WERI-Rb-1 (cell line): ENCODE results near the gene DGAT2.
"Not testable (repeated sequence)": the region's sequence is repeated elsewhere in the genome, so short reads cannot be mapped to it uniquely, and the experiment has no call there.

Source experiments
- DNase-seq: peaks from one replicate; pipeline ENCODE4 v3.0.0-alpha.2; 2020
- H3K27ac ChIP-seq: fragments of 250-450 bp; sonication (Bioruptor Pico); 2 replicates; pipeline ENCODE4 v1.5.1; 2020; ENCODE audit warnings: mild to moderate bottlenecking, moderate library complexity
- H3K27me3 ChIP-seq: fragments of 250-450 bp; sonication (Bioruptor Pico); 2 replicates; pipeline ENCODE4 v1.5.1; 2021; ENCODE audit warnings: mild to moderate bottlenecking, low read depth, moderate library complexity; ENCODE audit not compliant: insufficient read depth, severe bottlenecking
- H3K36me3 ChIP-seq: fragments of 250-450 bp; sonication (Bioruptor Pico); 2 replicates; pipeline ENCODE4 v1.5.1; 2020; ENCODE audit warnings: mild to moderate bottlenecking, moderate library complexity
- H3K4me3 ChIP-seq: 2 replicates; pipeline ENCODE4 v1.5.1; 2011; ENCODE audit warnings: low read depth, mild to moderate bottlenecking, control low read depth, low read length
- H3K9me3 ChIP-seq: fragments of 250-450 bp; sonication (Bioruptor Pico); 2 replicates; pipeline ENCODE4 v1.5.1; 2021; ENCODE audit warnings: mild to moderate bottlenecking, moderate library complexity; ENCODE audit not compliant: severe bottlenecking
- TF ChIP-seq, protein P1 (sequence below): IDR thresholded peaks from 2 replicates; pipeline ENCODE4 v1.5.1; 2011; ENCODE audit warnings: low read depth, mild to moderate bottlenecking, control low read depth, inconsistent platforms, low read length

DGAT2 gene

DNA sequence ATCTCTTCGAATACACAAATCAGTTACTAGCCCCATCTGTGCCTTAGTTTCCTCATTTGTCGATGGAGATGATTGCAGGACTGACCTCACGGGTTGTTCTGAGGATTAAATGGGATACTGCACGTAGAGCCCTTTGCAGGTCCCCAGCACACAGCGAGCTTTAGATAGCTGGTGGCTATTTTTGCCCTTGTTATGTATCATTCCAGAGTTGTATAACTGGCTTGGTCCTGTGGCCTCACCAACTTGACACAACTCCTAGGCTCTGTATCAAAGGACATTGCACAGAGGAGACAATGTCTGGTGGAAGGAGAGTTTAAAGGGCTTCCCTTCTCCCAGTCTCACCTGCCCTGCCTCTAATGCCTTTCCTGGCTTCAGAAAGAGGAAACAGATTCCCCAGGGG is 22.8 kb upstream of the DGAT2 start:
- Histone ChIP-seq H3K27ac (no peak overlapping the region), H3K27me3 (no peaks in the 10 kb centered on the region), H3K9me3 (no peaks in the 10 kb centered on the region), H3K36me3 (no peaks in the 10 kb centered on the region), H3K4me3 (no peak overlapping the region)
- no peak for DNase-seq
- TF ChIP-seq, protein P1, sequence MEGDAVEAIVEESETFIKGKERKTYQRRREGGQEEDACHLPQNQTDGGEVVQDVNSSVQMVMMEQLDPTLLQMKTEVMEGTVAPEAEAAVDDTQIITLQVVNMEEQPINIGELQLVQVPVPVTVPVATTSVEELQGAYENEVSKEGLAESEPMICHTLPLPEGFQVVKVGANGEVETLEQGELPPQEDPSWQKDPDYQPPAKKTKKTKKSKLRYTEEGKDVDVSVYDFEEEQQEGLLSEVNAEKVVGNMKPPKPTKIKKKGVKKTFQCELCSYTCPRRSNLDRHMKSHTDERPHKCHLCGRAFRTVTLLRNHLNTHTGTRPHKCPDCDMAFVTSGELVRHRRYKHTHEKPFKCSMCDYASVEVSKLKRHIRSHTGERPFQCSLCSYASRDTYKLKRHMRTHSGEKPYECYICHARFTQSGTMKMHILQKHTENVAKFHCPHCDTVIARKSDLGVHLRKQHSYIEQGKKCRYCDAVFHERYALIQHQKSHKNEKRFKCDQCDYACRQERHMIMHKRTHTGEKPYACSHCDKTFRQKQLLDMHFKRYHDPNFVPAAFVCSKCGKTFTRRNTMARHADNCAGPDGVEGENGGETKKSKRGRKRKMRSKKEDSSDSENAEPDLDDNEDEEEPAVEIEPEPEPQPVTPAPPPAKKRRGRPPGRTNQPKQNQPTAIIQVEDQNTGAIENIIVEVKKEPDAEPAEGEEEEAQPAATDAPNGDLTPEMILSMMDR: no peak

DNA sequence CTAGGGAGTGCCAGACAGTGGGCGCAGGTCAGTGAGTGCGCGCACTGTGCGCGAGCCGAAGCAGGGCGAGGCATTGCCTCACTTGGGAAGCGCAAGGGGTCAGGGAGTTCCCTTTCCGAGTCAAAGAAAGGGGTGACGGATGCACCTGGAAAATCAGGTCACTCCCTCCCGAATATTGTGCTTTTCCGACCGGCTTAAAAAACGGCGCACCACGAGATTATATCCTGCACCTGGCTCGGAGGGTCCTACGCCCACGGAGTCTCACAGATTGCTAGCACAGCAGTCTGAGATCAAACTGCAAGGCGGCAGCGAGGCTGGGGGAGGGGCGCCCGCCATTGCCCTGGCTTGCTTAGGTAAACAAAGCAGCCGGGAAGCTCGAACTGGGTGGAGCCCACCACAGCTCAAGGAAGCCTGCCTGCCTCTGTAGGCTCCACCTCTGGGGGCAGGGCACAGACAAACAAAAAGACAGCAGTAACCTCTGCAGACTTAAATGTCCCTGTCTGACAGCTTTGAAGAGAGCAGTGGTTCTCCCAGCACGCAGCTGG is 19.8 kb upstream of the DGAT2 start:
- H3K4me3 ChIP-seq, H3K9me3 ChIP-seq: not testable (repeated sequence)

DNA sequence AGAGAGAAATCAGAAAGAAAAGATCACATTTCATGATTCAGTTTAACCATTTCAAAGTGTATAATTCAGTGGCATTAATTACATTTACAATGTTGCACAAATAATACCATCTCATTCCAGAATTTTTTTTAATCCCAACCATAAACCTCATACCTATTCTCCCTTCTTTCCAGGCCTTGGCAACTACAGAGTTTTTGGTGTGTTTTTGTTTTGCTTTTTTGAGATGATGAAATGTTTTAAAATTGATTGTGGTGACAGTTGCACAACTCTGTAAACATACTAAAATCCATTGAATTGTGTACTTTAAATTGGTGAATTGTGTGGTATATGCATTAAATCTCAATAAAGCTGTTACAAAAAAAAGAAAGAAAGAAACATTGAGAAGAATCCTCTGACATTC is 13.6 kb upstream of the DGAT2 start:
- not testable (repeated sequence) for H3K4me3 ChIP-seq, H3K9me3 ChIP-seq, H3K27ac ChIP-seq, H3K36me3 ChIP-seq, H3K27me3 ChIP-seq, DNase-seq

More for the DNA sequence above, 19.8 kb upstream of the DGAT2 start:
- H3K27ac ChIP-seq, H3K36me3 ChIP-seq, H3K27me3 ChIP-seq, DNase-seq: not testable (repeated sequence)

DNA sequence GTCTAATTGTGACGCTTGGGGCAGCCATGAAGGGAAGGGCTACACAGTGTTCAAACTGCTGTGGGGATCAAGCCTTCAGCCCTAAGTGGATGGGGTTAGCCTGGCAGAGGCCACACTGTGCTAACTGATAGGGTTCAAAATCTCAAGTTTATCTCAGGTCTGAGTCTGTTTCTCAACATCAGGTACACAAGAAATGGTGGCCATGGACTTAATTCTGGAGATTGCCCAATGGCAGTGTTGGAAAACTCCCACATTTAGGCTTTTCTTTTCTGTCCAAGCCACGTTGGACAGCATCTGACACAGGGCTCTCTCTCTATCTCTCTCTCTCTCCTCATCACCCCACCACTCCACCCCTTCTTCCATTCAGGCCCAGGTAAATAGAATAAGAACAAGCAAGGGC is 10.9 kb upstream of the DGAT2 start:
- H3K27me3 ChIP-seq: no peaks in the 10 kb centered on the region
- H3K9me3 ChIP-seq: no peaks in the 10 kb centered on the region
- no peaks in the 10 kb centered on the region for H3K36me3 ChIP-seq
- H3K4me3 ChIP-seq: no peak overlapping the region
- H3K27ac ChIP-seq: no peak overlapping the region
- TF ChIP-seq, protein P1: no peak
- no peak for DNase-seq

DNA sequence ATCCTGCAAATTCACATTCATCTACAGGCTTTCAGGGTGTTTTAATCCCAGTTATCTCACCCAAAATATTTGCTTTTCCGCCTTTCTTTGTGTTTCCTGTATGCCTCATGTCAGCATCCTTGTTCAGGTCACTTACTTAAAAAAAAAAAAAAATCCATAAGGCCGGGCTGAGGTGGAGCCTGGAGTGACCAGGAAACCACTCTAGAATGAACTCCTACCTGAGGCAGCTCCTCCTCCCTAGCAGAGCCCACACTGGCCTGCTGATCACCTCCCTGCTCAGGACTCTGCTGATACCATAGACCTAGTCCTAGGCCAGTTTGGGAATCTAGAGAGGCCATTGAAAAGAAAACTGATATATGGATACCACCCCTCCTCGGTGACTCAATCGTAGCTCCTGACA is 8.7 kb upstream of the DGAT2 start:
- H3K27ac ChIP-seq: no peak overlapping the region
- no peaks in the 10 kb centered on the region for H3K36me3 ChIP-seq
- DNase-seq: no peak
- no peaks in the 10 kb centered on the region for H3K9me3 ChIP-seq
- H3K27me3 ChIP-seq: no peaks in the 10 kb centered on the region
- no peak overlapping the region for H3K4me3 ChIP-seq
- TF ChIP-seq, protein P1: no peak

DNA sequence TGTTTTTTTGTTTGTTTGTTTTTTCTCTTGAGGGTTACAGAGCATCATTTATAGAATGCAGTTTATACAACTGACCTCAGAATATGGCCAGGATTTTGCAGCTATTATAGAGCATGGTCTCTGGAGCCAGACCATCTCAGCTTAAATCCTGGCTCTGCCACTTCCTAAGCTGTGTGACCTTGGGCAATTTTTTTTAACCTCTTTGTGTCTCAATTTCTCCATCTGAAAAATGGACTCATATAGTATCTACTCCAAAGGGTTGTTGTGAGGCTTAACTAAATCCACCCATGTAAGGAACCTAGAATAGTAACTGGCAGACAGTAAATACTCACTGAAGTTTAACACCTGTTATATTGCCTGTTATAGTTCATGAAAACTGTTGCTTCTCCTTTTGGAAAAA is 8.3 kb upstream of the DGAT2 start:
- Histone ChIP-seq H3K4me3 (no peak overlapping the region), H3K36me3 (no peaks in the 10 kb centered on the region), H3K27ac (no peak overlapping the region), H3K9me3 (no peaks in the 10 kb centered on the region), H3K27me3 (no peaks in the 10 kb centered on the region)
- DNase-seq: no peak
- TF ChIP-seq, protein P1: no peak

DNA sequence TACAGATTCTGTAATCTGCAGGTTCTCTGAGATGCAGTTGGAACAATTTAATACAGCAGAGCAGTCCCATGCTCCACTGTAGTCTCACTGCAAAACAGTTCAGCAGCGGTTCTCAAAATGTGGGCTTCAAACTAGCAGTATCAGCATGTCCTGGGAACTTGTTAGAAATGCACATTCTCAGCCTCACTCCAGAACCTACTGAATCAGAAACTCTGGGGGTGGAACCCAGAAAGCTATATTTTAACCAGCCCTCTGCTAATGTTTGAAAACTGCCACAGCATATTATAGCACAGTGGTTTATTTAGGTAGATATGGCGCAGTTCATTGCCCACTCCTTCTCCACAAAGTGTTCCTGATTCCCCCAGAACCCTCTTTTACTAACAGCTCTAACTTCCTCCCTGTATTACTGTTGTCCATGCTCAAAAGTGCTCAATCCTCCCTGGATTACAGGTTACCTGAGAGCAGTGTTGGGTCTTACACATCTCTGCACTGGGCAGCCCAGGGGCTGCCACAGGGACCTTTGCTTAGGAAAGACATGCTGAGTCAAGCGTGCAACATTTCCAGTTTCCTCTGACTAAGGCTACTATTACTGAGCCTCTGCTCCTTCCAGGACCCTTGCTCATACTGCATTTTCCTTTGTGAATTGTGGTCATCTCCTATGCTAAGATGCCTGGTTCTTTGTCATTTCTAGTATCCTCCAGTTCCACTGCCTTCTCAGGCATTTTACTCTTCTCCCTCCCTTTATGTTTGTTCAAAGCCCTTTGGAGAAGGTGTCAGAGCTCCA is 7.7 kb upstream of the DGAT2 start:
- H3K27ac ChIP-seq: no peak overlapping the region
- no peaks in the 10 kb centered on the region for H3K9me3 ChIP-seq
- H3K36me3 ChIP-seq: no peaks in the 10 kb centered on the region
- no peak overlapping the region for H3K4me3 ChIP-seq
- TF ChIP-seq, protein P1: no peak
- no peak for DNase-seq
- H3K27me3 ChIP-seq: no peaks in the 10 kb centered on the region
